Measurements from ENCODE around the gene SLC4A9. TPM values are rescaled to one million over a fixed set of nuclear protein-coding genes. Genes with fewer than 3 reads are reported as not detected.

Gene SLC4A9
- total RNA-seq, 6 experiments from 2014 or later, result not detected

DNA sequence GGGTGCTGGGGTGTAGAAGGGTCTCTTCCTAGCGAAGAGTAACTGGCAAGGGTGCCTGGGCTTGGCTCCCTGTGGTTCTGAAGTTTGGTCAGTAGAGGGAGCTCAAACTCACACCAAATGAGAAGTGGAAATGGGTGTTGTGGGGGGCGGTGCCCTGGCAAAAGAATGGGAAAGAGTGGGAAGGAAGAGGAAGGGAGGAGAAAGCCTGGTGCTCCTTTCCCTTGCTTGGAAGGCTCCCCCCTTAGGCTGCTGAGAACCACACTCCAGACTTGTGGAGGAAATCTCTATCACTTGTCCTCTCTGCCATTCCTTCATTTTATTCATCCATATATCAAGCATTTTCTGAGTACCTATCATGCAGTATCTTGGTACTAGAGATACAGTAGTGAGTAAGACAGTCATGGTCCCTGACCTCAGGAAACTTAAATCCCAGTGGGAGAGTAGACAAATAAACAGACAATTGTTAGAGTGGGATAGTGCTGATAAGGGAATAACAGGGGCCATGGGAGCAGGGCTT lies 13.0 kb downstream of the SLC4A9 start:
- DNase-seq, result peak; percentile 59
- no peaks in the 10 kb centered on the region for H3K36me3 Mint-ChIP-seq (ENCODE audit: low read depth)
- TF ChIP-seq, protein P1, sequence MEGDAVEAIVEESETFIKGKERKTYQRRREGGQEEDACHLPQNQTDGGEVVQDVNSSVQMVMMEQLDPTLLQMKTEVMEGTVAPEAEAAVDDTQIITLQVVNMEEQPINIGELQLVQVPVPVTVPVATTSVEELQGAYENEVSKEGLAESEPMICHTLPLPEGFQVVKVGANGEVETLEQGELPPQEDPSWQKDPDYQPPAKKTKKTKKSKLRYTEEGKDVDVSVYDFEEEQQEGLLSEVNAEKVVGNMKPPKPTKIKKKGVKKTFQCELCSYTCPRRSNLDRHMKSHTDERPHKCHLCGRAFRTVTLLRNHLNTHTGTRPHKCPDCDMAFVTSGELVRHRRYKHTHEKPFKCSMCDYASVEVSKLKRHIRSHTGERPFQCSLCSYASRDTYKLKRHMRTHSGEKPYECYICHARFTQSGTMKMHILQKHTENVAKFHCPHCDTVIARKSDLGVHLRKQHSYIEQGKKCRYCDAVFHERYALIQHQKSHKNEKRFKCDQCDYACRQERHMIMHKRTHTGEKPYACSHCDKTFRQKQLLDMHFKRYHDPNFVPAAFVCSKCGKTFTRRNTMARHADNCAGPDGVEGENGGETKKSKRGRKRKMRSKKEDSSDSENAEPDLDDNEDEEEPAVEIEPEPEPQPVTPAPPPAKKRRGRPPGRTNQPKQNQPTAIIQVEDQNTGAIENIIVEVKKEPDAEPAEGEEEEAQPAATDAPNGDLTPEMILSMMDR (IDR thresholded peaks at IDR 0.05), result peak; percentile 89
- no peak overlapping the region for H3K27ac Mint-ChIP-seq
- no peaks in the 10 kb centered on the region for H3K9me3 Mint-ChIP-seq
- H3K27me3 Mint-ChIP-seq (ENCODE audit: insufficient read depth), result peaks cover 4% of the 10 kb centered on the region
- peaks cover 10% of the 10 kb centered on the region for H3K4me1 Mint-ChIP-seq (ENCODE audit: low read depth)
- H3K4me3 Mint-ChIP-seq, result no peak overlapping the region

DNA sequence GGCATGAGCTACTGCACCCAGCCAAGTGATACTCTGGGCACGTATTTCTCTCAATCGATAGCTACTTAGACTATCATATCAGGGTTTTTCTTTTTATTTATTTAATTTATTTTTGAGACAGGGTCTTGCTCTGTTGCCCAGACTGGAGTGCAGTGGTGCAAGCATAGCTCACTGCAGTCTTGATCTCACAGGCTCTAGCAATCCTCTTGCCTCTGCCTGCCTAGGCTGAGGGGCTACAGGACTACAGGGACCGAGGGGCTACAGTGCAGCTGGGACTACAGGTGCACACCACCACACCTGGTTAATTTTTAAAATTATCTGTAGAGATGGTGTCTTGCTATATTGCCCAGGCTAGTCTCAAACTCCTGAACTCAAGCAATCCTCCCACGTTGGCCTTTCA lies 21.4 kb downstream of the SLC4A9 start:
- Mint-ChIP-seq H3K27me3 (ENCODE audit: insufficient read depth) (peaks cover 11% of the 10 kb centered on the region; the same call in 1 of the 2 replicates), H3K27ac (no peak overlapping the region), H3K9me3 (no peaks in the 10 kb centered on the region), H3K4me1 (ENCODE audit: low read depth) (no peaks in the 10 kb centered on the region), H3K36me3 (ENCODE audit: low read depth) (no peaks in the 10 kb centered on the region), H3K4me3 (no peak overlapping the region)
- TF ChIP-seq, protein P1 (IDR thresholded peaks at IDR 0.05), result no peak
- DNase-seq, result no peak

DNA sequence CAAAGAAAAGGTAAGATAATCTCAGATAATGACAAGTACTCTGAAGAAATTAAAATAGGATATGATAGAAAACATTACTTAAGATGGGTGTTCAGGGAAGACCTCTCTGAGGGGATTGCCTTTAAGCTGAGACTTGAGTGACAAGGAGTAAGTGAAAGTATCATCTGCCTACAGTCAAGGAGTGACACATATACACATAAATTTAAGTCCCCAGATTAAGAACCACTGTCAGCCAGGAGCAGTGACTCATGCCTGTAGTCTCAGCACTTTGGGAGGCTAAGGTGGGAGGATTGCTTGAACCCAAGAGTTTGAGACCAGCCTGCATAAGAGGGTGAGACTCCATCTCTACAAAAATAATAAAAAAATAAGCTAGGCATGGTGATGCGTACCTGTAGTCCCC lies 22.0 kb downstream of the SLC4A9 start:
- Mint-ChIP-seq H3K27me3 (ENCODE audit: insufficient read depth) (peaks cover 10% of the 10 kb centered on the region; the same call in 1 of the 2 replicates), H3K4me1 (ENCODE audit: low read depth) (no peaks in the 10 kb centered on the region), H3K4me3 (no peak overlapping the region), H3K36me3 (ENCODE audit: low read depth) (no peaks in the 10 kb centered on the region), H3K9me3 (no peaks in the 10 kb centered on the region), H3K27ac (no peak overlapping the region)
- TF ChIP-seq, protein P1 (IDR thresholded peaks at IDR 0.05), result no peak
- no peak for DNase-seq

DNA sequence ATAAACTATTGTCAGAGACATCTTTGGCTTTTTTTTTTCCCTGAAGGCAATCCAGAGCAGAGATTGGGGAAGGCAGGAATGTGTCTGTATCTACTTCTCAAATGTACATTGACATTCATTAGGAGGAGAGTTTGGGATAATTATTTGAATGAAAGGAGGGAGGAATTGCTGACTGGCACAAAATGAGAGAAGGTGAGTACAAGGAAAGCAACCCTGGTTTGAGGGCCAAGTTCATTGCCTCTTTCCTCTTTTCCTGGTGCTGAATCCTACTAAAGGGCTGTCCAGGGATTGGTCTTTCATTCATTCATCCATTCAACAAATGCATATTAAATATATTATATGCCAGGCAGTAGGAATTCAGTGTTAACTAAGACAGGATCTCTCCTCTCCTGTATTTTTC lies 22.9 kb downstream of the SLC4A9 start:
- H3K4me1 Mint-ChIP-seq (ENCODE audit: low read depth), result no peaks in the 10 kb centered on the region
- no peak overlapping the region for H3K27ac Mint-ChIP-seq
- H3K27me3 Mint-ChIP-seq (ENCODE audit: insufficient read depth), result peaks cover 10% of the 10 kb centered on the region; the same call in 1 of the 2 replicates
- TF ChIP-seq, protein P1 (IDR thresholded peaks at IDR 0.05), result no peak
- no peak for DNase-seq
- no peaks in the 10 kb centered on the region for H3K9me3 Mint-ChIP-seq
- no peak overlapping the region for H3K4me3 Mint-ChIP-seq
- no peaks in the 10 kb centered on the region for H3K36me3 Mint-ChIP-seq (ENCODE audit: low read depth)

DNA sequence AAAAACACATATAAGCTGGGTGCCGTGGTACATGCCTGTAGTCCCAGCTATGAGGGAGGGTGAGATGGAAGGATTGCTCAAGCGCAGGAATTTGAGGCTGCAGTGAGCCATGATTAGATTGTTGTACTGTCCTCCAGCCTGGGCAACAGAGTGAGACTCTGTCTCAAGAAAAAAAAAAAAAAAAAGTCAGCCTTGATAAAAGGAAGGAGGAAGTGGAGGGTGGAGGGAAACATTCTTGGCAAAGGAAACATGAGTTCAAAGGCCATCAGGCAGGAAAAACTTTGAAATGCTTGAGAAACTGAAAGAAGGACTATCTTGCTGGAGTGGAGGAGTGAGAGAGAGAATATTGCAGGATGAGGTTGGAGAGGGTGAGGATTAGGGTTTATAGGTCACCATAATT lies 23.3 kb downstream of the SLC4A9 start:
- H3K27ac Mint-ChIP-seq, result no peak overlapping the region
- no peak for DNase-seq
- peaks cover 10% of the 10 kb centered on the region; the same call in 1 of the 2 replicates for H3K27me3 Mint-ChIP-seq (ENCODE audit: insufficient read depth)
- H3K4me1 Mint-ChIP-seq (ENCODE audit: low read depth), result no peaks in the 10 kb centered on the region
- H3K36me3 Mint-ChIP-seq (ENCODE audit: low read depth), result no peaks in the 10 kb centered on the region
- H3K9me3 Mint-ChIP-seq, result no peaks in the 10 kb centered on the region
- TF ChIP-seq, protein P1 (IDR thresholded peaks at IDR 0.05), result no peak
- H3K4me3 Mint-ChIP-seq, result no peak overlapping the region
